OCI-LY7 (cell line): ENCODE data around the gene MEF2B. TPM values are rescaled to one million over a fixed set of nuclear protein-coding genes. Genes with fewer than 3 reads are reported as not detected.

Source experiments
- BruUV-seq: library from RNA; stranded (reverse); fragments of 400-500 nt; replicated peaks from 2 replicates; lab custom pipeline; 2021; lab: Mats Ljungman, UMichigan
- CTCF ChIA-PET: fragments of 300-600 bp; sonication (Branson Sonifier 250); formaldehyde crosslinking; loops from one replicate; lab custom pipeline; 2022; ENCODE audit warnings: antibody characterized with exemption; ENCODE audit not compliant: unreplicated experiment; lab: Charles Lee
- POLR2A ChIA-PET: fragments of 300-600 bp; sonication (Branson Sonifier 250); formaldehyde crosslinking; loops from one replicate; lab custom pipeline; 2022; ENCODE audit warnings: antibody characterized with exemption; lab: Charles Lee
- DNase-seq: peaks from one replicate; pipeline ENCODE4 v3.0.0-alpha.2; 2015; ENCODE audit warnings: low spot score
- H2AFZ ChIP-seq: fragments of 200-600 bp; sonication (generic), shearing (Covaris generic); 2 replicates; pipeline ENCODE4 v1.6.1; 2014; ENCODE audit warnings: mild to moderate bottlenecking, antibody characterized with exemption, low read length, moderate library complexity
- H3K27ac ChIP-seq: fragments of 200-600 bp; sonication (generic); 2 replicates; pipeline ENCODE4 v1.5.1; 2014; ENCODE audit warnings: mixed run types, low read depth, mild to moderate bottlenecking, moderate library complexity, low read length, inconsistent platforms; ENCODE audit not compliant: poor library complexity, severe bottlenecking
- H3K36me3 ChIP-seq: fragments of 200-600 bp; sonication (generic); 2 replicates; pipeline ENCODE4 v1.6.1; 2014; ENCODE audit warnings: mild to moderate bottlenecking, antibody characterized with exemption, low read length, moderate library complexity, mixed read lengths; ENCODE audit not compliant: insufficient read depth
- H3K4me1 ChIP-seq: fragments of 200-600 bp; sonication (generic); 2 replicates; pipeline ENCODE4 v1.5.1; 2014; ENCODE audit warnings: mild to moderate bottlenecking, low read length; ENCODE audit not compliant: insufficient read depth, poor library complexity, severe bottlenecking
- H3K4me2 ChIP-seq: fragments of 200-600 bp; sonication (generic); 2 replicates; pipeline ENCODE4 v1.6.1; 2014; ENCODE audit warnings: mild to moderate bottlenecking, low read length
- H3K4me3 ChIP-seq: fragments of 200-600 bp; sonication (generic); 2 replicates; pipeline ENCODE4 v1.5.1; 2014; ENCODE audit warnings: mild to moderate bottlenecking, low read depth, low read length; ENCODE audit not compliant: poor library complexity, severe bottlenecking
- H3K79me2 ChIP-seq: fragments of 200-600 bp; sonication (generic); 2 replicates; pipeline ENCODE4 v1.6.1; 2016; ENCODE audit warnings: low read depth, mild to moderate bottlenecking, low read length, moderate library complexity, mixed read lengths; ENCODE audit not compliant: insufficient read depth
- H3K9me2 ChIP-seq: fragments of 200-600 bp; sonication (generic); 2 replicates; pipeline ENCODE4 v1.6.1; 2016; ENCODE audit warnings: mild to moderate bottlenecking, low read length, mixed read lengths; ENCODE audit not compliant: insufficient read depth
- H3K9me3 ChIP-seq: fragments of 200-600 bp; sonication (generic); 2 replicates; pipeline ENCODE4 v1.6.1; 2014; ENCODE audit warnings: mild to moderate bottlenecking, mixed run types, low read length, mixed read lengths
- H4K20me1 ChIP-seq: fragments of 200-600 bp; sonication (generic); 2 replicates; pipeline ENCODE4 v1.6.1; 2014; ENCODE audit warnings: mild to moderate bottlenecking, antibody characterized with exemption, low read length, moderate library complexity, mixed read lengths; ENCODE audit not compliant: insufficient read depth
- EZH2phosphoT487 ChIP-seq: fragments of 200-600 bp; sonication (generic); IDR thresholded peaks from 2 replicates; pipeline ENCODE4 v1.6.1; 2018; ENCODE audit warnings: low read depth, borderline replicate concordance, mild to moderate bottlenecking, mixed run types, antibody characterized with exemption, low read length, moderate library complexity, mixed read lengths
- intact Hi-C: fragments of 100-400 bp; cut with micrococcal nuclease; formaldehyde crosslinking; loops from one replicate; pipeline ENCODE4 v1.10.0; 2022; ENCODE audit not compliant: unreplicated experiment
- total RNA-seq, 2 experiments: library from RNA; depleted of rRNA in 1 of 2; stranded (reverse); fragments of >200 nt in 1 of 2; shearing (Covaris generic) in 1 of 2; gene quantifications; 2 replicates each; pipeline ENCODE4 v1.2.3, GENCODE V29; 2014 to 2022
- TF ChIP-seq, protein P1 (sequence below): fragments of 200-600 bp; sonication (generic); conservative IDR thresholded peaks from 2 replicates; pipeline ENCODE4 v1.5.1; 2014; ENCODE audit warnings: mild to moderate bottlenecking, antibody characterized with exemption, low read length, moderate library complexity, mixed read lengths

Gene MEF2B
- total RNA-seq, 2 experiments from 2014 or later: 201 to 295 TPM

DNA sequence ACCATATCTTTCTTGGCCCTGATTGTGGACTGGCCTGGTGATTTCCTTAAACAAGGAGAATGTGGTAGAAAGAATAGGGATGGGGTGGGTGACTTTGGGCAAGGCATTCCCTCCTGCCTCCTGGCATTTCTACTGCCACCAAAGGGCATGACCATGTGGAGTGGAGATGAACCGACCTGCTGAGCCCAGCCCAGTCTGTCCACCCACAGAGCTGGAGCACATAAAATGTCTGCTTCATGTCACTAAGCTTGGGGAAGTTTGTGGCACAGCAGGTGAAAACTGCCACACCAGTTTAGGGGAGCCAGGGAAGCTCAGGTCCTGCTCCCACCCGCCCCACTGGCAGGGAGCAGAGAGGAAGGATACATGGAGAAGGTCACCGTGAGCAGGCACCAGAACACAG lies 38.1 kb downstream of the MEF2B start:
- BruUV-seq: no TSS peak
- intact Hi-C loops: no loop called here
- TF ChIP-seq, protein P1, sequence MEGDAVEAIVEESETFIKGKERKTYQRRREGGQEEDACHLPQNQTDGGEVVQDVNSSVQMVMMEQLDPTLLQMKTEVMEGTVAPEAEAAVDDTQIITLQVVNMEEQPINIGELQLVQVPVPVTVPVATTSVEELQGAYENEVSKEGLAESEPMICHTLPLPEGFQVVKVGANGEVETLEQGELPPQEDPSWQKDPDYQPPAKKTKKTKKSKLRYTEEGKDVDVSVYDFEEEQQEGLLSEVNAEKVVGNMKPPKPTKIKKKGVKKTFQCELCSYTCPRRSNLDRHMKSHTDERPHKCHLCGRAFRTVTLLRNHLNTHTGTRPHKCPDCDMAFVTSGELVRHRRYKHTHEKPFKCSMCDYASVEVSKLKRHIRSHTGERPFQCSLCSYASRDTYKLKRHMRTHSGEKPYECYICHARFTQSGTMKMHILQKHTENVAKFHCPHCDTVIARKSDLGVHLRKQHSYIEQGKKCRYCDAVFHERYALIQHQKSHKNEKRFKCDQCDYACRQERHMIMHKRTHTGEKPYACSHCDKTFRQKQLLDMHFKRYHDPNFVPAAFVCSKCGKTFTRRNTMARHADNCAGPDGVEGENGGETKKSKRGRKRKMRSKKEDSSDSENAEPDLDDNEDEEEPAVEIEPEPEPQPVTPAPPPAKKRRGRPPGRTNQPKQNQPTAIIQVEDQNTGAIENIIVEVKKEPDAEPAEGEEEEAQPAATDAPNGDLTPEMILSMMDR: no peak

DNA sequence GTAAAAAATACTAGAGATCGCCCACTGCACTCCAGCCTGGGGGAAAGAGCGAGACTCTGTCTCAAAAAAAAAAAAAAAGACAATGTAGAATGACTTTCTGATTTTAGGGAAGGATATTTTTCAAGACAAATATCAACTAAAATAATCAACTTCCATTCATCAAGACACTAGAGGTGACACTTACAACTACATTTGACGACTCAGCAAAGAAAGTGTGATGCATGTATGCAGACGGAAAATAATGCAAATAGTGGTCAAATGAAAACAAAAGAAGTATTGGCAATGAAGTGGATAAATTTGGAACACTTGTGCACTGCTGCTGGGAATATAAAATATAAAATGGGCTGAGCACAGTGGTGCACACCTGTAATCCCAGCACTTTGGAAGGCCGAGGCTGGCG lies 44.0 kb downstream of the MEF2B start:
- no peak overlapping the region for H3K27ac ChIP-seq
- H3K9me3 ChIP-seq: peaks cover 16% of the 10 kb centered on the region; the same call in 1 of the 2 replicates
- no TSS peak for BruUV-seq
- ChIA-PET POLR2A (no interaction called here), CTCF (no interaction called here)
- H4K20me1 ChIP-seq: no peaks in the 10 kb centered on the region
- intact Hi-C loops: no loop called here
- no peak overlapping the region for H2AFZ ChIP-seq
- TF ChIP-seq, protein P1: no peak
- no peak for TF ChIP-seq EZH2phosphoT487
- no peak overlapping the region for H3K4me2 ChIP-seq
- H3K9me2 ChIP-seq: no peaks in the 10 kb centered on the region
- peaks cover 45% of the 10 kb centered on the region for H3K36me3 ChIP-seq
- no peaks in the 10 kb centered on the region for H3K79me2 ChIP-seq
- no peak for DNase-seq
- H3K4me3 ChIP-seq: no peak overlapping the region
- H3K4me1 ChIP-seq: no peaks in the 10 kb centered on the region

More for the DNA sequence above, 38.1 kb downstream of the MEF2B start:
- Histone ChIP-seq H3K4me3 (no peak overlapping the region), H3K9me2 (no peaks in the 10 kb centered on the region), H3K36me3 (peaks cover 37% of the 10 kb centered on the region), H4K20me1 (no peaks in the 10 kb centered on the region), H2AFZ (no peak overlapping the region), H3K9me3 (peaks cover 5% of the 10 kb centered on the region; the same call in 1 of the 2 replicates), H3K27ac (no peak overlapping the region), H3K4me1 (peaks cover 8% of the 10 kb centered on the region), H3K4me2 (no peak overlapping the region), H3K79me2 (0 out of 2 replicates have a peak, but pooled peaks cover under 1% of the 10 kb centered on the region)
- POLR2A ChIA-PET: no interaction called here
- CTCF ChIA-PET: no interaction called here
- no peak for DNase-seq

DNA sequence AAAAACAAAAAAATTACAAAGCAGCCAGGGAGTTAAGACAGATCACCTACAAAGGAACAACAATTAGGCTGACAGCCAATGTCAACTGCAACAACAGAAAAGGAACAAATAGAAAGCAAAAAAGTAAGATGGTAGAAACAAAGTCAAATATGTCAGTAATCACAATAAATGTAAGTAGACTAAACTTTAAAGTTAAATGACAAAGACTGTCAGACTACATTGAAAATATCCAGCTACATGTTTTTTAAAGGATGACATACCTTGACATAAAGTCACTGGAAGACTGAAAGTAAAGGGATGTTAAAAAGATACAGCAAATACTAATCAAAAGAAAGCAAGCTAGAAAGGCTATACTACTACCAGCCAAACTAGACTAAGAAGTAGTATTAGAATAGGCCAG lies 46.7 kb downstream of the MEF2B start:
- CTCF ChIA-PET: no interaction called here

More for the DNA sequence above, 46.7 kb downstream of the MEF2B start:
- Histone ChIP-seq H3K36me3 (peaks cover 57% of the 10 kb centered on the region), H3K9me2 (no peaks in the 10 kb centered on the region), H3K4me2 (no peak overlapping the region), H3K4me1 (no peaks in the 10 kb centered on the region), H3K79me2 (no peaks in the 10 kb centered on the region), H3K9me3 (peaks cover 16% of the 10 kb centered on the region; the same call in 1 of the 2 replicates), H4K20me1 (no peaks in the 10 kb centered on the region), H3K27ac (no peak overlapping the region), H3K4me3 (no peak overlapping the region), H2AFZ (no peak overlapping the region)
- POLR2A ChIA-PET: no interaction called here
- intact Hi-C loops: no loop called here
- BruUV-seq: no TSS peak
- no peak for TF ChIP-seq EZH2phosphoT487
- TF ChIP-seq, protein P1: no peak
- no peak for DNase-seq
